ENCODE measurements around the gene GMPPA.

Gene GMPPA

DNA sequence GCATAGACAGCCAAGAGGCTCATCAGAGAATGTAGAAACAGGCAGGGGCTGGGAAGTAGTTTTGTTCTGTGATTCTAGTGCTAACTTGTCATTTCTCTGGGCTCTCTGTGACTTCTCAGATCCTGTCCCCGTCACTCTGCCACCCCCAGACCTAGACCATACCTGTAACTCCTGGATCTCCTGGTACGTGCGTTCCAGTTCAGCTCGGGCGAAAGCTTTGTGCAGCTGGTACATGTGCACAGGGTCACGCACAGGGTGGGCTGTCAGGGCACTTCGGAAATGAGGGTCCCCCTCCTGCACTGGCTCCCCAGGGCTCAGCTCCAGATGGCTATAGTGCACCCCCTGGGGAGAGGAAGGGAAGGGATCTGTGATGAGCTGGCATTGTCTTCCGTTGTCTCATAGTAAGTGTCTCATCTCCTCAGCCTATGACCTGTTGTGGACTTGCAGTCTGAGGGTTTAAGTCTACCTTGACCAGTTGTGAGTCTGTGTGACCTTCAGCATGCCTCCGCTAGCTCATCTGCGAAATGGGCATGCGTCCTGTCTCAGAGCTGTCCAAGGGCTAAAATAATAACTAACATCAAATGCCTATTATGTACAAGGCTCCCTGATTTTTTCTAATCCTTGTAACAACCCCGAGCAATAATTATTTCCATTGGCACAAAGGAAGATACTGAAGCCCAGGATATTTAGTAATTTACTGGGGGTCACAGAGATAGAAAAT lies 42.3 kb downstream of the GMPPA start:
- no peak for DNase-seq

DNA sequence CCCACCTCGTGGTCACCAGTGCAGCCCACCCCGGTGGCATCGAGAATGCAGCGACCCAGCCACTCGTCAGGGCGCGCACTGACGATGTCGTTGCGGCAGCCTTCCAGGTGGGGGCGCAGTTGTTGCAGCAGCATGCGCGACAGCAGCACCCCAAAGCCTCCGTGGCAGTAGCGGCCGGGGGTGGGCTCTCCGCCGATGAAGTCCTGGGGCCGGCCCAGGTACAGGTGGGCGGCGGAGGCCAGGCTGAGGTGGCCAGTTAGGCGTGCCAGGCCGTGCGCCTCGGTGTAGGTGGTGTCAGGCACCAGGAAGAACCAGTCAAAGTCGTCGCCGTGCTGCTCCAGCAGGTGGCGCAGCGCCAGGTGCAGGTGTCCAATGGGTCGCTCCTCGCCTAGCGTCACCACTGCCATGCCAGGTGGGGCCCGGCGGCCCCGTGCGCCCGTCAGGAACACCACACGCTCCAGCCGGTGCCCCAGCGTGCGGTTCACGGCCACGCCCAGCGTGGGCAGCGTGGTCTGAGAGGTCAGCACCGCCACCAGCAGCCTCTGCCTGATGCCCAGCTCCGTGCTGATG lies 43.0 kb downstream of the GMPPA start:
- DNase-seq, result peak; percentile 56

DNA sequence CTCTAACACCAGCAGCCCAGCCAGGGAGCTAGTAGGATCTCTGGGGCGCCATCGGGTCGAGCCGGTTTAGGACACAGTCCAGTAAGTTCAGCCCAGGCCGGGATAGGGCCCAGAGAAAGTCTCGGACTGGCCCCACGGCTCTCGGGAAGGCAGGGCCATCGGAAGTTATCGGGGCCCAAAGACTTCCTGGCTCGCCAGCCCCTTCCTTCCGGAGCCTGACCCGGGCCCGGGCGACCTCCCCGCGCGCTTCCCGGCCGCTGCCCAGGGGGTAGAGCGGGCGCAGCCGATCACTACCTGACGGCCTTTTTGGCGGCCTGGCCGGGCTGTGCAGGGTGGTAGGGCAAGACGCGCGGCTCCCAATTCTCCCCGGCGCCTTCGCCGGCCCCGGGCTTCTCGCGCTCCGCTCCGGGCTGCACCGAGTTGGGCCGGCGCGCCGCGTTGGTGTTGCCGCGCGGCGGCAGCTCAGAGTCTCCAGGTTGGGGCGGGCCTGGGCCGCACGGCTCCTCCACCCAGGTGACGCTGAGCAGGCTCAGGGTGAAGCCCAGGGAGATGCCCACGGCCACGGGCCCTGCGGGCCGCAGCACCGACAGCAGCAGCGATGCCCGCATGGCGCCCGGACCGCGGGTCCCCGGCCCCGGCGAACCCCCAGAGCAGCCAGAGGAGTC lies 44.4 kb downstream of the GMPPA start:
- no peak for DNase-seq

DNA sequence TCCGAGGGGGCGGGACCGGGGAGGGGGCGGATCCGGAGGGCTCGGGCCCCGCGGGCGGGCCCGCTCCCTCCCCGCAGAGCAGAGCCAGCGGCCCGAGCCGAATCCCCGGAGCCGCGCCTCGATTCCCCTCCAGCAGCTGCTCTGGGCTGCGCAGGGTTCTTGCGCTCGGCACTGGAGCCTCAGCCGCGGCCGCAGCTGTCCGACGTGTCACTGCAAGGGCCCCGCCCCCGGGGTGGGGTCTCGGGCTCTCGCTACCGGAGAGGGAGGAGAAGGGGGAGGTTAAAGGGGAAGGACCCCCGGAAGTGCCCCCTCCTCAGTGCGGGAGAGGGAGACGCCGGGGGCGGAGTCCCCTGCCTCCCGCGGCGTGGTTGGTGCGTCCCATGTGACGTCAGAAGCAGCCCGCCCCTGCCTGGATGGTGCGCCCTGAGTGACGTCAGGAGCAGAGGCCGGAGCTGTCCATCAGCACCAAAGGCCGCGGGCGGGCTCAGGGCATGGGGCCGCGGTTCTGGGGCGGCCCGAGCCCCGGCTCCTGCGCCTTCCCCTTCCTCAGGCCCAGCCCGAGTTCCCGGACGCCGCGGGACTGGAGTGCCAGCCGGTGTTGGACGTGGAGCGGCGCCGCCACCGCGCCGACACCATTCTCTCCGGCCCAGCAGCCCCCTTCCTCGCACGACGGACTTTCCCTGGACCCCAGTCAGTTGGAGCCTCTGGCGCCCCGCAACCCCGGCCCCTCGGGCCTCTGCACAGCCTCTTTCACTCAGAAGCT lies 45.1 kb downstream of the GMPPA start, which contains the start of the genes CHPF and TMEM198:
CHPF (minus strand) TSS at position 214 of the 763 bp plus-strand sequence. CDS start 271 bp downstream, outside the sequence.
TMEM198 (plus strand) TSS at position 433 of the 763 bp plus-strand sequence. CDS start 700 bp downstream, outside the sequence.
- peak; percentile 99 for DNase-seq

DNA sequence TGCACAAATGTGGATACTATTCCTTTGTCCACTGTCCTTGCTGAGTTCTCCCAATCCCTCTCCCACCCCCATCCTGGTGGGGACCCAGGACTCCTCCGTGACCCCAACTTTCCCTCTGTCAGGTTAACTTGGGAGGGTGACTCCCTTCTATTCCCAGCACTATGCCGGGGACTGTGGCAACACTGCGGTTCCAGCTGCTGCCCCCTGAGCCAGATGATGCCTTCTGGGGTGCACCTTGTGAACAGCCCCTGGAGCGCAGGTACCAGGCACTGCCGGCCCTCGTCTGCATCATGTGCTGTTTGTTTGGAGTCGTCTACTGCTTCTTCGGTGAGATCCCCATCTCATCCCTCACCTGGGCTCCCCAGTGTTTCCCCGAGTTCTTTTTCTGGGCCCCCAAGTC lies 45.9 kb downstream of the GMPPA start:
- DNase-seq, result no peak

DNA sequence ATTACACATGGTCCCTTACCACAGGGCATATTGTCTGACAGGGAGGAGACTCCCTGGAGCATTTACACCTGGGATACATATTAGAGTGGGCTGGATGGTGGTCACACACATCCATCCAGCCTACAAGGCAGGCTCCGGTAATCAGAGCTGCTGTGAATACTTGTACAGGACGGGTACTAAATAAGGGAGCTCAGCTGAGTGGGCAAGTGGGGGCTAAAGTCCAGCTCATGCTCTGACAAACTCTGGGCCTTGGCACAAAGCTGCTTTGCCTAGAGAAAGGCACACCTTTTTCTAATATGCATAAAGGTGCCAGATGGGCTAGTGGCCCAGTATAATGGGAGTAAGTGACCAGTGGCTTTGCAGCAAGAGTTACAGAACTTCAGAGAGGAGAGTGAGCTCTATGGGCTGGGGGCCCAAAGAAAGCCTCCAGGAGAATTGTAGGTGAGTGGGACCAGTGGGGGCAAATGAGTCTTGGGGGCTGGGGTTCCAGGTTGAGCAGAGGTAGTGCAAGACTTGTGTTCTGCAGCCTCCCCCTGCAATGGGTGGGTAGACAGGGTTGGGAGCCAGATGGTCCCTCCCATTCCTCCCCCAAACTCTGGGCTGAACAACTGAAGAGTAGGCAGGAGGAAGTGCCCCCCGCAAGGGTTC lies 46.7 kb downstream of the GMPPA start:
- no peak for DNase-seq

DNA sequence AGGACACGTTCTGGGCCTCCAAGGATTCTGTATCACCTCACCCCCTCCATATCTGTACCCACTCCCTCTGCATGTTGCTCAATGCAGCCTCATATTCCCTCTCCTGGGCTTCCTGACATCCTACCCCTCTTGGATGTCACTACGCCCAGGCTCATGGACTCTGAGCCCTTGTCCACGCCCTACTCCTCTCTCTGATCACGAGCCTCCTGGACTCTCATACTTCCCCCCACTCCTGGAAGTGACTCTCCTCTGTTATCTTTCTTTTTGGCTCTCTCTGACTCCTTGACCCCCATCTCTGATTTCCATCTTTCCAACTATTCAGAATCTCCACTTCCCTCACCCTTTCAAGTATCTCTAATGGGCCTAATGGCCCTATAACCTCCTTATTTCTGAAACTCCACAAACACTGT lies 47.3 kb downstream of the GMPPA start:
- no peak for DNase-seq

DNA sequence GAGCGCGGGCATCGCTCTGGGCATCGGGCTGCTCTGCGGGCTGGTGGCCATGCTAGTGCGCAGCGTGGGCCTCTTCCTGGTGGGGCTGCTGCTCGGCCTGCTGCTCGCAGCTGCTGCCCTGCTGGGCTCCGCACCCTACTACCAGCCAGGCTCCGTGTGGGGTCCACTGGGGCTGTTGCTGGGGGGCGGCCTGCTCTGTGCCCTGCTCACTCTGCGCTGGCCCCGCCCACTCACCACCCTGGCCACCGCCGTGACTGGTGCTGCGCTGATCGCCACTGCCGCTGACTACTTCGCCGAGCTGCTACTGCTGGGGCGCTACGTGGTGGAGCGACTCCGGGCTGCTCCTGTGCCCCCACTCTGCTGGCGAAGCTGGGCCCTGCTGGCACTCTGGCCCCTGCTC lies 48.9 kb downstream of the GMPPA start:
- no peak for DNase-seq

DNA sequence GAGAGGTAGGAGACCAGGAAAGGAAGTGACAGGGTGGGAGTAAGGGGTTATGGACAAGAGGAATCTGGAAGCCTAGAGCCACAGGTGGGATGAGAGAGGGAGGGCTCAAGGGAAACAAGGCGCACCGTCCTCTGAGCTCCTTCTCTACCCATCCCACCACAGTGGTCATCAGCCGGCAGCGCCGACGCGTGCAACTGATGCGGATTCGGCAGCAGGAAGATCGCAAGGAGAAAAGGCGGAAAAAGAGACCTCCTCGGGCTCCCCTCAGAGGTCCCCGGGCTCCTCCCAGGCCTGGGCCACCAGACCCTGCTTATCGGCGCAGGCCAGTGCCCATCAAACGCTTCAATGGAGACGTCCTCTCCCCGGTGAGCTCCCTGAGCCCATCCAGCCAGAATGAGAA lies 50.3 kb downstream of the GMPPA start:
- no peak for DNase-seq

DNA sequence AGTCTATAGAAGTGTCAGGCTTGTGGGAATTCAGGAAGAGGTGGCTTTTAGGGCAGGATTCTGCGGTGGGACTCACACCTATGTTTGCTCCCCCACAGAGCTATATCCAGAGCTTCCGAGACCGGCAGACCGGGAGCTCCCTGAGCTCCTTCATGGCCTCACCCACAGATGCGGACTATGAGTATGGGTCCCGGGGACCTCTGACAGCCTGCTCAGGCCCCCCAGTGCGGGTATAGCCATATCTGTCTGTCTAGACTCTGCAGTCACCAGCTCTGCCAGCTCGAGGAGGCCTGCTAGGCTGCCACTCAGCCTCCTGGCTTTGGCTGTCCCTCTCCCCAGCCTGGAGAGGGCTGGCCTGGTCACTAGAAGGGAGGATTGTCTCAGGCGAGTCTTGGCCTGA lies 50.9 kb downstream of the GMPPA start:
- no peak for DNase-seq

DNA sequence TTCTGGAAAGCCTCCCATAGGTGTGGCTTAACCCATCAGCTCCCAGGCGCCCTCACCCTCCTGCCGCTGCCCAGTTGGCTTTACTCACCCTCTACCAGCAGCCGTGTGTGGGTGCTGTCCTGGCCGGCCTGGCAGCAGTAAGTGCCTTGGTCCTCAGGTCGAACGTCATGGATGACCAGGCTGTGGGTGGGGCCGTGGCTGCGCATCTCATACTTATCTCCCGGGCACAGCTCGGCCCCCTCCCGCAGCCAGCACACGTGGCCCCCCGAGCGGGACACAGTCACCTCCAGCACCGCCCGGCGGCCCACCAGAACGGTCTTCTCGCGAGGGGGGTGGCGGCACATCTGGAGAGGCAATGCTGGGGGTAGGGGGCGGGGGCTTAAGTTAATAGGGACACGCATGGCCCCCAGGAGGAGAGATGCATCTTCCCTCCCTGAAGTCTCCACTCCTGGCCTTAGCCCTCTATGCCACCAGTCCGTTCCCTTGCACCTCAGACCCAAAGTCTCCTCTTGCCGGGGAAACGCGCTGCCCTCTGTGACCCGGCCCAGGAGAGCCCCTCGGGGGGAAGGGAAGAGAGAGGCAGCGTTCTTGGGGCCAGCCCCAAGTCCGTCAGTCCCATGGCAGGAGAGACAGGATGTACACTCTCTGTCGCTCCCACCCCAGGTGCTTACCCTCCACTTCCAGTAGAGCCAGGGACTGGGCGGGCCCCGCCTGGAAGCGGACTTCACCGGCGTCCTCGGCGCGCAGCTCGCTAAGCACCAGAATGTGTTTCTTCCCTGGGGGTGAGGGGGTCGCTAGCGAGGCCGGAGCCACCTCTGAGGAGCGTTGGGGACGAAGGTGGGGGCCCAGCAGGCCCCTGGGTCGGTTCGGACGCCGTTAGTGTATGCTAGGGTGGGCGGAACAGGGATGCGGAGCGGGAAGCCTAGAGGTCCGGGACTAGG lies 53.0 kb downstream of the GMPPA start:
- DNase-seq, result peak; percentile 10

DNA sequence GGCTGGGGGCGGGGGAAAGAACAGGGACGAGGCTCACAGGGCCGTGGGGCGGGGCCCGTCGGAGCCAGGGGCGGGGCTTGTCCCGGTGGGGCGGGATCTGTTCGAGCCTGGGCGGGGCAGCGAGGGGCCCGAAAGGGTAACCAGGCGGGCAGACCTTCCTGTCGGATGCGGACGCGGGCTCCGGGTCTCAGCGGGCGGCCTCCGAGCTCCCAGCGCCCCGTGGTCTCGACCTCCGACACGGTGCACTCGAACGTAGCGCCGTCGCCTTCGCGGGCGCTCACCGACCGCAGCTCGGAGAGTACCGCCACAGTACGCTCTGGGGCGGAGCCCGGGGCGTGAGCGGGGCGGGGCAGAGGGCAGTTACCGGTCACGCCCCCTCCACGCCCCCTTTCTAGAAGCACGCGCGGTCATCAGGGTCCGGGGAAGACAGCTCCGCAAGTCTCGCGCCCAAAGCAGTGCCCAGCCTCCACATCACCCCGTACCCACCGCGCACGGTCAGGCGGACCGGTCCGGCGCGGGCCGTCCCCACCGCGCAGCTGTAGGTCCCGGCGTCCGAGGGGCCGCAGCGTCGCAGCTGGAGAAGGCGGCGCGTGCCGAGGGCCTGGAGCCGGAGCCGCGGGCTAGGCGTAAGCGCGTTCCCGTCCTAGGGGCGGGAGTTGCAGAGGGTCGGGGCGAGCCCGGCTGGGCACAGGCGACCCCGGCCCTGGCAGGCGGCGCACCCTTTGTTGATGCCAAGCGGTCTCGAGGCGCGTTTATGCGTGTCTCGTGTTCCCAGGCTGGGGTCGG lies 53.9 kb downstream of the GMPPA start:
- peak; percentile 76 for DNase-seq

DNA sequence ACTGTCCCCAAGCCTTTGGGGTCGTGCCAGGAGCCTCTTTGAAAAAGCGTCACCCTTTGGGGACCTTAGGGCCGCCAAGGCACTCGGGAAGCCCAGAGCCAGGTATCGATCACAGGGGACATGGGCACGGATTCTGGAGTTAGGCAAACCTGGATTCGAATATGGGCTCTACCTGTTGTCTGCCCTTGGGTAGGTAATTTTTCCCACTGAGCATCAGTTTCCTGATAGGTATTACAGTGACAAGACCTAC lies 54.4 kb downstream of the GMPPA start:
- no peak for DNase-seq

DNA sequence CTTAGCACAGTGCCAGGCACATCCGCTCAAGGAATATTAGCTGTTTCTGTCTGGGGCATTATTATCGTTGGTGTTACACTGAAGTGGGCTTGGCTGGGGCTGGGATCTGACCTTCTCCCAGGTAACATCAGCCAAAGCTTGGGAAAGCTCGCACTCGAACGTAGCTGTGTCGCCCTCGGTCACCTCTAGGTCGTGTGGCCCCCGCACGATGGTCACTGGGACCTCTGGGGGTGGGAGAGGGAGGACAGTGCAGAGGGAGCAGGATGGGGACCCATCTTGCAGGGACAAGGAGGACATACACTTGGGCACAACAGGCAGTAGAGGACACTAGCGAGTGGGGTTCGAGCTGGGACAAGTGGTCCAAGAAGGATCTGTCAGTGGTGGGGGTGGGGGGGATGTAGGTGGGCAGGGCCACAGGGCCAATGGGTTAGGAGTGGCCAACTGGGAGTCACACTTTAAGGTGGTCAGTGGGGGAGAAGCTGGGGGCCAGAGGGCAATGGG lies 54.8 kb downstream of the GMPPA start:
- DNase-seq, result no peak

DNA sequence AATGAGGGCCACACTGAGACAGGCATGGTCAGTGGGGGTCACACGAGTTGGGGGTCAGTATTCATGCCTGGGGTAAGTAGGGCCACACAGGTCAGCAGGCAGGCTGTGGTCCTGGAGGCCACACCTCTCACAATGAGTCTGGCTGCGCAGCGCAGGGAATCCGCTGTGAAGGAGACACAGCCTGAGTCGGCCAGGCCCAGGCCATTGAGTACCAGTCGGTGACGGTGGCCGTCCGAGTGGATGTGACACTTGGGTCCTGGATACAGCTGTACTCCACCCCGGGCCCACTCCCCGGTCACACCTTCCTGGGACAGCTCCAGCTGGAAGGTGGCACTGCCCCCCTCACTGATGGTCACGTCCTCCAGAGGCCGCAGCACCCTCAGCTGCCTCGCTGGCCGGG lies 55.7 kb downstream of the GMPPA start:
- DNase-seq, result no peak

DNA sequence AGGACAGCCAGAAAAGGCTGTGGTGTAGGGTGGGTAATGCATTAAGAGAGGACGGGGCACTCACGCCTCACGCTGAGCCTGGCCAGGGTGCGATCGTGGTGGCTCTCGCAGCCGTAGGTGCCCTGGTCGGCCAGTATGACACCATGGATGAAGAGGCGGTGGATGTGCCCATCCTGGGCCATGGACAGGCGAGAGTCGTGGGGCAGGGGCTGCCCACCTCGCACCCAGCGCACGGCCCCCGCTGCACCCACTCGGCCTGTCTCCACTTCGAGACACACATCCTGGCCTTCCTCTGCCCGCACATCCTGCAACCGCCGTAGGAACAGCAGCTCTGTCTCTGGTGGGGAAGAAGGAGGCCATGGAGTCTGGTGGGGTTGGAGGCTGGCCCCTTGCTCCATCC lies 57.3 kb downstream of the GMPPA start:
- no peak for DNase-seq

DNA sequence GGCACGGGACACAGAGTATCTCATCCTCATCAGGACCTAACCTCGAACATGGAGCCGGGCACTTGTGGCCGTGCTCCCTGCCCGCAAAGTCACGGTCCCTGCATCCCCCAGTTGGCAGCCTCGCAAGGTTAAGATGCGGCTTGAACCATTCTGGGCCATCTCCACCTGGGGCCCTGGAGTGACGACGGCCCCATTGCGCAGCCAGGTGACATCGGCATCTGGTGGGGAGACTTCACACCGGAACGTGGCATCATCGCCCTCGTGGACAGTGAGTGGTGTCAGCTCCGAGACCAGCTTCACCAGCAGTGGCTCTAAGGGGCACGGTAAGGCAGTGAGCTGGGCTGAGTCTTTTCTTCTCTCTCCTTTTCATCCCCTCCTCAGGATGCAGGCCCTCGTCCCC lies 57.7 kb downstream of the GMPPA start:
- DNase-seq, result no peak
